ENCODE measurements around the gene TUT7. TPM values are rescaled to one million over a fixed set of nuclear protein-coding genes. Genes with fewer than 3 reads are reported as not detected.

TUT7 gene
- total and polyA plus RNA-seq, 2 of the 4 experiments (the other 2 are of a cell fraction), result 13.3 to 33.3 TPM

DNA sequence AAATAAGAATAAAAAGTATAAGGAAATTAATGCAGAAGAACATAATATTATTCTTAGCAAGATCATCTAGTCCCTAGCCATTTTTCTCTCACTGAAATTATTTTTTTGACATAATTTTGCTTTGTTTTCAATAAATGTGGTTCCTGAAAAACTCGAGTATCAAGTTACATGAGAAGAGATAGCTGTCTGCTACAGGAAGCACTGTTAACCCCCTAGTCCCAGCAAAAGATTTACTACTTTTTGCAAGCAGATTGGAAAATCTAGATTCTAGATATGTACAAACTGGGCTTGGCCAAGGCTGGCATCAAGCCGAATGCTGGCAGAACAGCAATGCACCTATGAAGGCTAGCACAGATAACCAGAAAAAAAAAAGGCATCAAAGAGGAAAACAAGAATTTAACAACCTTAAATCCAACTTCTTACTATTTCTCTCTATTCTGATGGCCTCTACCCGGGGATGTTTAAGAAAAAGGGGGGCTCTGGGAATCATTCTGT lies 49.9 kb downstream of the TUT7 start:
- ChIA-PET CTCF (no interaction called here), POLR2A (ENCODE audit: unreplicated experiment) (interaction anchor here (0.7 kb wide), 1 partner anchor 45 kb away, joined by 6 read pairs; the partner anchor contains the start of gene C9orf153)
- WGBS, 2 experiments (ENCODE audit: extremely low coverage in 2 of 2, insufficient read length in 1 of 2), result no CpG with 5 or more reads among the region's 3 CpGs
- Histone ChIP-seq H2AK9ac (replicated peaks; ENCODE audit: low read depth, low read length, poor library complexity) (no peak overlapping the region), H3K4me3 (ENCODE audit: insufficient read depth, low read depth, low read length) (no peak overlapping the region), H3K4me1 (ENCODE audit: control insufficient read depth, insufficient read depth, low read length) (peaks cover 4% of the 10 kb centered on the region), H3K79me1 (ENCODE audit: low read depth in 1 of 2, low read length in 2 of 2) (peaks cover 0 to 9% of the 10 kb centered on the region in 2 experiments; a peak in 2 of 4 replicates), H3K9me3 (ENCODE audit: control insufficient read depth, insufficient read depth, low read length) (no peaks in the 10 kb centered on the region), H2AFZ (replicated peaks; ENCODE audit: low read length, poor library complexity) (no peak overlapping the region), H3K27me3 (ENCODE audit: control insufficient read depth, insufficient read depth, low read length) (no peaks in the 10 kb centered on the region), H3K4ac (ENCODE audit: low read depth, low read length) (no peak overlapping the region), H3K27ac (ENCODE audit: insufficient read depth, low read length) (no peak overlapping the region), H3K36me3 (ENCODE audit: control insufficient read depth, insufficient read depth, low read length) (peaks cover 43% of the 10 kb centered on the region), H4K5ac (ENCODE audit: low read depth, low read length) (no peak overlapping the region), H3K56ac (ENCODE audit: extremely low read depth, insufficient read depth, low read length) (no peak overlapping the region), H3K14ac (replicated peaks; ENCODE audit: low read depth, low read length) (no peak overlapping the region), H2BK20ac (ENCODE audit: low read depth, low read length) (no peak overlapping the region), H3K23ac (ENCODE audit: low read depth, low read length) (0 out of 2 replicates have a peak overlapping the region, but pooled peaks have one; percentile 63), H3K9me1 (ENCODE audit: insufficient read depth, low read length) (no peaks in the 10 kb centered on the region), H2BK15ac (ENCODE audit: low read depth, low read length) (no peak overlapping the region), H4K8ac (ENCODE audit: low read depth in 2 of 2, low read length in 2 of 2) (no peak overlapping the region), H4K20me1 (ENCODE audit: insufficient read depth, low read length) (no peaks in the 10 kb centered on the region), H2BK120ac (ENCODE audit: low read depth, low read length) (no peak overlapping the region), H3K4me2 (ENCODE audit: low read depth, low read length) (0 out of 2 replicates have a peak overlapping the region, but pooled peaks have one; percentile 26), H3K9ac (ENCODE audit: low read depth, low read length) (no peak overlapping the region), H2BK5ac (ENCODE audit: low read depth, low read length, poor library complexity, severe bottlenecking) (no peak overlapping the region), H3K18ac (ENCODE audit: low read depth, low read length) (no peak overlapping the region), H4K91ac (ENCODE audit: insufficient read depth, low read depth, low read length) (no peak overlapping the region), H2AK5ac (ENCODE audit: low read depth, low read length) (no peak overlapping the region)
- in situ Hi-C loops (cut with MboI; ENCODE audit: low sequenced_read_pairs), result no loop called here
- ATAC-seq (ENCODE audit: low read depth), result no peak; the same call in 1 of the 2 replicates
- no TSS peak for BruUV-seq (replicated peaks)
- intact Hi-C loops (cut with micrococcal nuclease), result loop anchor here (5.0 kb wide), 1 partner anchor 33 kb away; no protein-coding TSS in a partner anchor
- DNase-seq, result no peak
- TF ChIP-seq USF2 (IDR thresholded peaks at IDR 0.05; ENCODE audit: low read depth, low read length) (no peak), FOS (IDR thresholded peaks at IDR 0.05; ENCODE audit: low read depth, low read length) (no peak), MAZ (IDR thresholded peaks at IDR 0.05; ENCODE audit: borderline replicate concordance, low read depth, low read length) (no peak), MAFK (IDR thresholded peaks at IDR 0.05; ENCODE audit: low read depth, low read length) (no peak), MXI1 (IDR thresholded peaks at IDR 0.05; ENCODE audit: borderline replicate concordance, low read depth, low read length) (no peak)
- TF ChIP-seq, protein P1, sequence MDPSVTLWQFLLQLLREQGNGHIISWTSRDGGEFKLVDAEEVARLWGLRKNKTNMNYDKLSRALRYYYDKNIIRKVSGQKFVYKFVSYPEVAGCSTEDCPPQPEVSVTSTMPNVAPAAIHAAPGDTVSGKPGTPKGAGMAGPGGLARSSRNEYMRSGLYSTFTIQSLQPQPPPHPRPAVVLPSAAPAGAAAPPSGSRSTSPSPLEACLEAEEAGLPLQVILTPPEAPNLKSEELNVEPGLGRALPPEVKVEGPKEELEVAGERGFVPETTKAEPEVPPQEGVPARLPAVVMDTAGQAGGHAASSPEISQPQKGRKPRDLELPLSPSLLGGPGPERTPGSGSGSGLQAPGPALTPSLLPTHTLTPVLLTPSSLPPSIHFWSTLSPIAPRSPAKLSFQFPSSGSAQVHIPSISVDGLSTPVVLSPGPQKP (IDR thresholded peaks at IDR 0.05; ENCODE audit: borderline replicate concordance, low read depth, low read length), result no peak
- dilution Hi-C loops (cut with HindIII; ENCODE audit: low sequenced_read_pairs, unreplicated experiment), result no loop called here
